Measurements from ENCODE around the gene PXDC1. TPM values are rescaled to one million over a fixed set of nuclear protein-coding genes. Genes with fewer than 3 reads are reported as not detected.

Gene PXDC1
- total RNA-seq (10 to 100 TPM in 3 of 4 donors, 1 to 10 TPM in 1; 9.8 to 28.1 (median 17.0) TPM), polyA plus RNA-seq (10 to 100 TPM; 12.2 to 32.0 (median 24.3) TPM)
- long read RNA-seq, donor 1, transcript PXDC1-202 (5 exons, 2,190 nt), result major isoform, 15 of 17 reads
- long read RNA-seq, donor 1, partial matches to known transcripts, result 1 of 17 reads
- long read RNA-seq, donor 1, other reads (novel, unspliced or antisense), result 1 of 17 reads
- long read RNA-seq, donor 2, transcript PXDC1-202 (5 exons, 2,190 nt), result major isoform, 66 of 93 reads
- long read RNA-seq, donor 2, partial matches to known transcripts, result 15 of 93 reads
- long read RNA-seq, donor 2, other reads (novel, unspliced or antisense), result 12 of 93 reads

GRCh38 chr6:3751077-3751729 lies at the start of gene PXDC1:
Gene PXDC1 (minus strand): TSS chr6:3751713. CDS start chr6:3751531, 182 bp downstream.
- intact Hi-C loops (cut with DNase I), result loop anchor here (5.0 kb wide), 3 partner anchors 56 to 76 kb away; no protein-coding TSS in a partner anchor
- WGBS, 3 donors, result 0 to 1% (median 0%) methylated on average over 45 to 88 of the region's 88 CpGs
- Histone ChIP-seq H3K4me3 (peak within 1 kb of the TSS; percentile 72), H3K4me1 (peaks cover 37% of the 10 kb centered on the region), H3K27me3 (ENCODE audit: insufficient read depth in 3 of 3, low read length in 2 of 3) (no peaks in the 10 kb centered on the region), H3K36me3 (ENCODE audit: insufficient read depth in 1 of 2, low read depth in 1 of 2) (no peaks in the 10 kb centered on the region), H3K27ac (peak within 1 kb of the TSS; percentile 91), H3K9me3 (no peaks in the 10 kb centered on the region)
- TF ChIP-seq CTCF (IDR thresholded peaks at IDR 0.05), result no peak
- DNase-seq, result no peak
- peak in 2 of 4 donors; percentile 2 to 13 for ATAC-seq

- WGBS, 3 donors, result 56 to 61% (median 59%) methylated on average over 11 of the region's 11 CpGs
- no peaks in the 10 kb centered on the region for H3K36me3 ChIP-seq (ENCODE audit: insufficient read depth in 1 of 2, low read depth in 1 of 2)
- TF ChIP-seq CTCF (IDR thresholded peaks at IDR 0.05), result no peak
- H3K27ac ChIP-seq, result no peak overlapping the region
- H3K4me3 ChIP-seq, result no peak overlapping the region
- H3K27me3 ChIP-seq (ENCODE audit: insufficient read depth in 3 of 3, low read length in 2 of 3), result no peaks in the 10 kb centered on the region
- ATAC-seq (peak in 3 of 4 donors; percentile 22 to 66 (median 29)), DNase-seq (no peak)
- intact Hi-C loops (cut with DNase I), result no loop called here
- peaks cover 6% of the 10 kb centered on the region for H3K4me1 ChIP-seq
- no peaks in the 10 kb centered on the region for H3K9me3 ChIP-seq
Observed at GRCh38 chr6:3800850-3801591, 49.5 kb upstream of the PXDC1 start.

GRCh38 chr6:3799719-3800118 lies 48.2 kb upstream of the PXDC1 start:
- ATAC-seq (no peak), DNase-seq (no peak)
- no peak for TF ChIP-seq CTCF (IDR thresholded peaks at IDR 0.05)
- intact Hi-C loops (cut with DNase I), result no loop called here
- H3K27ac ChIP-seq, result no peak overlapping the region
- WGBS, 3 donors, result 75 to 97% (median 94%) methylated on average over 6 of the region's 6 CpGs
- peaks cover 6% of the 10 kb centered on the region for H3K4me1 ChIP-seq
- no peaks in the 10 kb centered on the region for H3K9me3 ChIP-seq
- H3K27me3 ChIP-seq (ENCODE audit: insufficient read depth in 3 of 3, low read length in 2 of 3), result no peaks in the 10 kb centered on the region
- H3K36me3 ChIP-seq (ENCODE audit: insufficient read depth in 1 of 2, low read depth in 1 of 2), result no peaks in the 10 kb centered on the region
- no peak overlapping the region for H3K4me3 ChIP-seq

- intact Hi-C loops (cut with DNase I), result no loop called here
- Histone ChIP-seq H3K4me1 (peaks cover 6% of the 10 kb centered on the region), H3K9me3 (no peaks in the 10 kb centered on the region), H3K36me3 (ENCODE audit: insufficient read depth in 1 of 2, low read depth in 1 of 2) (no peaks in the 10 kb centered on the region), H3K27me3 (ENCODE audit: insufficient read depth in 3 of 3, low read length in 2 of 3) (no peaks in the 10 kb centered on the region), H3K27ac (no peak overlapping the region), H3K4me3 (no peak overlapping the region)
- 73 to 77% (median 75%) methylated on average over 8 of the region's 8 CpGs for WGBS, 3 donors
- no peak for DNase-seq
- no peak for TF ChIP-seq CTCF (IDR thresholded peaks at IDR 0.05)
- ATAC-seq, result no peak
Observed at GRCh38 chr6:3798055-3798919, 46.8 kb upstream of the PXDC1 start.
